ENCODE measurements around the gene LRMDA. TPM values are rescaled to one million over a fixed set of nuclear protein-coding genes. Genes with fewer than 3 reads are reported as not detected.

The LRMDA gene
- polyA plus RNA-seq, 1 donor (not counting 4 experiments of a cell fraction or from before 2014, with no cell fraction given), result not detected

- FAIRE-seq, result no peak
- no peak for TF ChIP-seq EZH2 (IDR thresholded peaks at IDR 0.05; ENCODE audit: low read length)
- no peak for TF ChIP-seq CTCF (optimal IDR thresholded peaks at IDR 0.05 in 1 of 3, IDR thresholded peaks at IDR 0.05 in 1 of 3, conservative IDR thresholded peaks at IDR 0.05 in 1 of 3; ENCODE audit: extremely low read depth in 1 of 3, insufficient read depth in 2 of 3, low read length in 3 of 3)
- dilution Hi-C loops (cut with MboI; ENCODE audit: extremely low pct_ligation_motif_present, low sequenced_read_pairs), result no loop called here
- H3K36me3 ChIP-seq (ENCODE audit: control insufficient read depth in 2 of 2, extremely low read depth in 1 of 2, insufficient read depth in 2 of 2, low read length in 2 of 2), result no peaks in the 10 kb centered on the region
- H3K4me3 ChIP-seq (ENCODE audit: control insufficient read depth in 2 of 3, extremely low read depth in 1 of 3, insufficient read depth in 2 of 3, low read depth in 1 of 3, low read length in 3 of 3), result no peak overlapping the region
- no peaks in the 10 kb centered on the region for H3K9me1 ChIP-seq (ENCODE audit: control insufficient read depth, extremely low read depth, insufficient read depth, low read length)
- no peak overlapping the region for H3K9ac ChIP-seq (ENCODE audit: control insufficient read depth, extremely low read depth, insufficient read depth, low read length)
- H3K9me3 ChIP-seq (ENCODE audit: control insufficient read depth, low read depth, low read length), result no peaks in the 10 kb centered on the region
- no peak overlapping the region for H3K27ac ChIP-seq (ENCODE audit: control insufficient read depth, insufficient read depth, low read length)
- peaks cover 8% of the 10 kb centered on the region for H3K4me1 ChIP-seq (ENCODE audit: control insufficient read depth, extremely low read depth, insufficient read depth, low read length)
- H3K79me2 ChIP-seq (ENCODE audit: control insufficient read depth, insufficient read depth, low read length), result no peaks in the 10 kb centered on the region
- no peak overlapping the region for H3K4me2 ChIP-seq (ENCODE audit: control insufficient read depth, extremely low read depth, insufficient read depth, low read depth, low read length)
- no peak overlapping the region for H2AFZ ChIP-seq (ENCODE audit: control insufficient read depth, low read length)
- H4K20me1 ChIP-seq (ENCODE audit: control insufficient read depth, extremely low read depth, insufficient read depth, low read length), result no peaks in the 10 kb centered on the region
- no peaks in the 10 kb centered on the region for H3K27me3 ChIP-seq (ENCODE audit: control insufficient read depth, extremely low read depth, insufficient read depth, low read length)
- no peak for DNase-seq (ENCODE audit: low read depth, low spot score)
These were observed 3.9 kb downstream of the LRMDA start for GRCh38 chr10:75435291-75435690.

- no peak for DNase-seq (ENCODE audit: low read depth, low spot score)
- no peaks in the 10 kb centered on the region for H3K9me1 ChIP-seq (ENCODE audit: control insufficient read depth, extremely low read depth, insufficient read depth, low read length)
- no peaks in the 10 kb centered on the region for H3K9me3 ChIP-seq (ENCODE audit: control insufficient read depth, low read depth, low read length)
- no peaks in the 10 kb centered on the region for H3K79me2 ChIP-seq (ENCODE audit: control insufficient read depth, insufficient read depth, low read length)
- H4K20me1 ChIP-seq (ENCODE audit: control insufficient read depth, extremely low read depth, insufficient read depth, low read length), result no peaks in the 10 kb centered on the region
- no peaks in the 10 kb centered on the region for H3K36me3 ChIP-seq (ENCODE audit: control insufficient read depth in 2 of 2, extremely low read depth in 1 of 2, insufficient read depth in 2 of 2, low read length in 2 of 2)
- H2AFZ ChIP-seq (ENCODE audit: control insufficient read depth, low read length), result no peak overlapping the region
- H3K4me3 ChIP-seq (ENCODE audit: control insufficient read depth in 2 of 3, extremely low read depth in 1 of 3, insufficient read depth in 2 of 3, low read depth in 1 of 3, low read length in 3 of 3), result no peak overlapping the region
- no peaks in the 10 kb centered on the region for H3K4me1 ChIP-seq (ENCODE audit: control insufficient read depth, extremely low read depth, insufficient read depth, low read length)
- TF ChIP-seq EZH2 (IDR thresholded peaks at IDR 0.05; ENCODE audit: low read length) (no peak), CTCF (optimal IDR thresholded peaks at IDR 0.05 in 1 of 3, IDR thresholded peaks at IDR 0.05 in 1 of 3, conservative IDR thresholded peaks at IDR 0.05 in 1 of 3; ENCODE audit: extremely low read depth in 1 of 3, insufficient read depth in 2 of 3, low read length in 3 of 3) (no peak)
- H3K9ac ChIP-seq (ENCODE audit: control insufficient read depth, extremely low read depth, insufficient read depth, low read length), result no peak overlapping the region
- H3K4me2 ChIP-seq (ENCODE audit: control insufficient read depth, extremely low read depth, insufficient read depth, low read depth, low read length), result no peak overlapping the region
- no peaks in the 10 kb centered on the region for H3K27me3 ChIP-seq (ENCODE audit: control insufficient read depth, extremely low read depth, insufficient read depth, low read length)
- H3K27ac ChIP-seq (ENCODE audit: control insufficient read depth, insufficient read depth, low read length), result no peak overlapping the region
- dilution Hi-C loops (cut with MboI; ENCODE audit: extremely low pct_ligation_motif_present, low sequenced_read_pairs), result no loop called here
- no peak for FAIRE-seq
These were observed 5.5 kb downstream of the LRMDA start for GRCh38 chr10:75436896-75437295.

All from keratinocyte (primary cell).